Endothelial cell of coronary artery (primary cell): ENCODE data around the gene SDF2. TPM values are rescaled to one million over a fixed set of nuclear protein-coding genes. Genes with fewer than 3 reads are reported as not detected.

ENCODE experiments used
- total RNA-seq: library from RNA; depleted of rRNA; stranded (reverse); fragments of >200 nt; gene quantifications from 2 replicates; pipeline ENCODE4 v1.2.3, GENCODE V29; 2014

Gene SDF2
- total RNA-seq: 67.7 and 70.2 TPM in 2 replicates

DNA sequence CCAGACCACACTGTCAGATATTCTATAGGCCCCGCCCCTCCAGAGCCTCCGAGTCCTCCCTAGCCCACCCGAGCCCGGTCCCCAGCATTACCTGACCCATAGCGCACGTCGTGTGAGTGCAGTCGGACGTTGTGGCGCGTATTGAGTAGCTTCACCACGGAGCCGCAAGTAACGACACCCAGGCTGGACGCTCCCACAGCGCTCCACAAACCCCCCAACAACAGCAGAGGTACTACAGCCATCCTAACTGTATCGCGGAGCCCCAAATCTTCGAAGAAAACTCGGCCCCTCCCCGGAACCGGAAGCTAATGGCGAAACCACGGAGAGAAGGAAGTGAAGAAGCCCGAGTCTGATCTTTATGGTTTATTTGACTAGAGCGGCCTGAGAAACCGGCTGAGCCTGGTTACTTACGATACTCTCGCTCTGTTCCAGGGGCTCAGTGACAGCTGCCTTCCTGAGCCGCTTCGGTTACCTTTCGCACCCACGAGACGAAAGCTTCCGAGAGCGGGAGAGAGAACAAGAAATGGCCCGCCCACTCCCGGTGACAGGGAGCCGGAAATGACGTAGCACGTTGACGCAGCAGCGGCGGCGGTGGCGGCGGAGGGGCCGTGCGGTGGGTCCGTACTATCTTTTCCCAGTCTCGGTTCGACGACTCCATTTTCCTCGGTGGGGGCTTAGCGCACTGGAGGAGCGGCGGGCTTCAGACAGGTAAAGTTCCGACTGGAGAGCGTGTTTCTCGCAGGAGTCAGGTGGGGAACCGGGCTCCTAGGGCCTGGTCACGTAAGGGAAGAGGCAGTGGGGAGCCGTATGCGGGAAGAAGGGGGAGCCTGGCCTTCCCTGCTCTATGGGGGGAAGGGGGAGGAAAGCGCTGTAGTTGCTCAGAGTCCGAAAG lies at the start of gene SDF2, which contains the start of gene SUPT6H:
Gene SDF2 (minus strand): TSS at position 272 of the 892 bp plus-strand sequence. CDS start 30 bp downstream, at position 242.
Gene SUPT6H (plus strand): TSS at position 571 of the 892 bp plus-strand sequence. CDS start 11,197 bp downstream, outside the sequence.

GRCh38 chr17:28644787-28645575 lies 16.7 kb downstream of the SDF2 start, which contains the start of gene BLTP2:
Gene BLTP2 (minus strand): TSS chr17:28645158. CDS start chr17:28645056, 102 bp downstream.

GRCh38 chr17:28613931-28614381 lies 47.8 kb downstream of the SDF2 start, which contains the start of gene RSKR:
Gene RSKR (minus strand): TSS chr17:28614185. CDS start chr17:28614161, 24 bp downstream.

DNA sequence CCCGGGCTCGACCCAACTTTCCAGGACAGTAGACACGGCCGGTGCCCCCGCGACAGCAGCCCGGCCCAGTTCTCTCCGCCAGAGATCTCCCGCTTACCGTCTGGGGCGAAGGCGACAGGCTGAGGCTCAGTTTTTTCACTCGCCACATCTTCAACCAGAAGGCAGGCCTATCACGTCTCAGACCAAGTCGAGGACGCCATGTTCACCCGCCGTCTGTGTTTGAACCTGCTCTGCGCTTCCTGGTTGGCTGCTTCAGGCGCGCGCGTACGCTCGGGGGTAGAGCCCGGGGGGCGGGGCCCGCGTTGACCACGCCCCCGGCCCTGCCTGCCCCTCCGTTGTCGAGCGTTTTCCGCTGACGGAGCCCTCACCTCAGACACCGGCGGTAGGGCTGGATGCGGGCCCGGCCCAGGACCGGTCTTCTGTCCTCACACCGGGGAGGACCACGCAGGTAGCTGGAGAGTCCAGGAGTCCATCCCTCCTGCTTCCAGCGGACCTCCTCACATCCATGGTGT lies 62.9 kb downstream of the SDF2 start, which contains the start of gene SPAG5:
Gene SPAG5 (minus strand): TSS at position 227 of the 512 bp plus-strand sequence. CDS start 79 bp downstream, at position 148.

Other genes starting within 250 kb of the SDF2 start
- not detected in 2 replicates for gene SLC13A2, start 188.3 kb downstream of the SDF2 start, total RNA-seq
- gene FOXN1, start 155.6 kb downstream of the SDF2 start, total RNA-seq: not detected in 2 replicates
- gene UNC119, start 109.3 kb downstream of the SDF2 start, total RNA-seq: 17.1 and 20.6 TPM in 2 replicates
- gene PIGS, start 90.4 kb downstream of the SDF2 start, total RNA-seq: 36.9 and 56.0 TPM in 2 replicates
- gene ALDOC, start 85.0 kb downstream of the SDF2 start, total RNA-seq: 13.5 and 37.7 TPM in 2 replicates
- 14.8 and 35.4 TPM in 2 replicates for gene SPAG5, start 62.9 kb downstream of the SDF2 start, total RNA-seq
- 4.3 and 5.6 TPM in 2 replicates for gene RSKR, start 47.7 kb downstream of the SDF2 start, total RNA-seq
- 193 and 195 TPM in 2 replicates for gene BLTP2, start 16.7 kb downstream of the SDF2 start, total RNA-seq
- 43.0 and 53.9 TPM in 2 replicates for gene SUPT6H, start 299 bp upstream of the SDF2 start, total RNA-seq
- 0.81 and 0.94 TPM in 2 replicates for gene PROCA1, start 50.0 kb upstream of the SDF2 start, total RNA-seq
- 47.1 and 74.8 TPM in 2 replicates for gene RAB34, start 56.0 kb upstream of the SDF2 start, total RNA-seq
- gene RPL23A, start 58.1 kb upstream of the SDF2 start, total RNA-seq: 1,119 and 1,150 TPM in 2 replicates
- 1.3 and 1.7 TPM in 2 replicates for gene TLCD1, start 64.3 kb upstream of the SDF2 start, total RNA-seq
- gene NEK8, start 66.9 kb upstream of the SDF2 start, total RNA-seq: 1.1 and 2.4 TPM in 2 replicates
- gene TRAF4, start 82.1 kb upstream of the SDF2 start, total RNA-seq: 35.3 and 40.6 TPM in 2 replicates
- gene FAM222B, start 180.9 kb upstream of the SDF2 start, total RNA-seq: 3.2 and 6.3 TPM in 2 replicates
- gene ERAL1, start 193.1 kb upstream of the SDF2 start, total RNA-seq: 21.7 and 23.3 TPM in 2 replicates
- gene FLOT2, start 235.8 kb upstream of the SDF2 start, total RNA-seq: 59.1 and 62.1 TPM in 2 replicates
- 3.1 and 5.2 TPM in 2 replicates for gene DHRS13, start 241.2 kb upstream of the SDF2 start, total RNA-seq